Neural crest cell (in vitro differentiated cells): ENCODE data around the gene DDX1. TPM values are rescaled to one million over a fixed set of nuclear protein-coding genes. Genes with fewer than 3 reads are reported as not detected.
"Not testable (repeated sequence)": the region's sequence is repeated elsewhere in the genome, so short reads cannot be mapped to it uniquely, and the experiment has no call there.

Experiments used
- DNase-seq: peaks from one replicate; pipeline ENCODE4 v3.0.0; 2021; ENCODE audit warnings: low read depth, mixed read lengths, low spot score
- H3K27ac Mint-ChIP-seq: one replicate; pipeline ENCODE4 v1.8.0; 2021; ENCODE audit warnings: mild to moderate bottlenecking, mixed read lengths; ENCODE audit not compliant: unreplicated experiment
- H3K27me3 Mint-ChIP-seq: 2 replicates; pipeline ENCODE4 v1.8.0; 2021; ENCODE audit warnings: low read depth, mild to moderate bottlenecking, mixed read lengths
- H3K36me3 Mint-ChIP-seq: 2 replicates; pipeline ENCODE4 v1.8.0; 2021; ENCODE audit warnings: low read depth, mild to moderate bottlenecking, mixed read lengths
- H3K4me1 Mint-ChIP-seq: 2 replicates; pipeline ENCODE4 v1.8.0; 2021; ENCODE audit warnings: mixed read lengths
- H3K4me3 Mint-ChIP-seq: one replicate; pipeline ENCODE4 v1.8.0; 2021; ENCODE audit warnings: mild to moderate bottlenecking, mixed read lengths
- H3K9me3 Mint-ChIP-seq: 2 replicates; pipeline ENCODE4 v1.8.0; 2021; ENCODE audit warnings: mixed read lengths
- total RNA-seq: library from RNA; stranded (reverse); gene quantifications from 2 replicates; pipeline ENCODE4 v1.2.1, GENCODE V29; 2021
- TF ChIP-seq, protein P1 (sequence below): fragments of 200-600 bp; sonication (generic); conservative IDR thresholded peaks from 2 replicates; pipeline ENCODE4 v1.5.0; 2021; ENCODE audit warnings: antibody characterized with exemption, mild to moderate bottlenecking

Gene DDX1
- total RNA-seq, 1 donor from 2014 or later, result 154 TPM

DNA sequence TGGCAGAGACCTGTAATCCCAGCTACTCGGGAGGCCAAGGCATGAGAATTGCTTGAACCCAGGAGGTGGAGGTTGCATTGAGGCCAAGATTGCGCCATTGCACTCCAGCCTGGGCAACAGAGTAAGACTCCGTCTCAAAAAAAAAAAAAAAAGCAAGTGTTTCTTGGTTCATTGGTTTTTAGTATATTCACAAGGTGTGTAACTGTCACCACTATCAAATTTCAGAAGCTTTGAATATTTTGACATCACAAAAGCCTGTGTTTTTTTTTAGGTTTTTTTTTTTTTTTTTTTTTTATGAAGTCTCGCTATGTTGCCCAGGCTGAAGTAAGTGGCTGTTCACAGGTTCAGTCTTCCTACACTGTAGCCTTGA, 16.7 kb downstream of the DDX1 start:
- Mint-ChIP-seq H3K4me1 (no peaks in the 10 kb centered on the region), H3K36me3 (peaks cover 39% of the 10 kb centered on the region)

DNA sequence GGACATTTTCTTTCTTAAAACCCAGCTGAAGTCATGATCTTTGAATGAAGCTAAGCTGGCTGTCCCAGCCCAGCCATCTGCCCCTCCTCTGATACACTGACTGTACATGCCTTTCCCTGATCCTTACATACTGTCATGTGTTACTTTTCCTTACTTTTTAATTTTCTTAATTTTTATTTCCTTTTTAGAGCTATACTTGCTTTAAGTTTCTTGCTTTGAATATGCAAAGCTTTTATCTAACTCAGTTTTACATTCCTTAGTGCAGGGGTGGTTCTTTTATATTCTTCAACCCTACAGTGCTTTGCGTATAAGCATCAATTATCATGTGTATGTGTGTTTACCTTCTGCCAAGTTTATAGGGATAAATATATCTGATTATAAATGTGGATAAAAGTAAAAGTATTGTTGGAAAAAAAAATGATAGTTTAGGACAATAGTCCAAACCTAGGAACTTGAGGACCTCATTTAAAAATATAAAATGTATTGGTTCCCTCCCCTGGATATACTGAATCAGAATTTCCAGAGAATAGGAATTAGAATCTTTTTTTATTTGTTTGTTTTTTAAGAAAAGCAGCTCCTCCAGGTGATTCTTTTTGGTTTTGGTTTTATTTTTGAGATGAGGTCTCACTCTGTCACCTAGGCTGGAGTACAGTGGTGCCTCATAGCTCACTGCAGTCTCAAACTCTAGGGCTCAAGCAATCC, 17.8 kb downstream of the DDX1 start:
- TF ChIP-seq, protein P1, sequence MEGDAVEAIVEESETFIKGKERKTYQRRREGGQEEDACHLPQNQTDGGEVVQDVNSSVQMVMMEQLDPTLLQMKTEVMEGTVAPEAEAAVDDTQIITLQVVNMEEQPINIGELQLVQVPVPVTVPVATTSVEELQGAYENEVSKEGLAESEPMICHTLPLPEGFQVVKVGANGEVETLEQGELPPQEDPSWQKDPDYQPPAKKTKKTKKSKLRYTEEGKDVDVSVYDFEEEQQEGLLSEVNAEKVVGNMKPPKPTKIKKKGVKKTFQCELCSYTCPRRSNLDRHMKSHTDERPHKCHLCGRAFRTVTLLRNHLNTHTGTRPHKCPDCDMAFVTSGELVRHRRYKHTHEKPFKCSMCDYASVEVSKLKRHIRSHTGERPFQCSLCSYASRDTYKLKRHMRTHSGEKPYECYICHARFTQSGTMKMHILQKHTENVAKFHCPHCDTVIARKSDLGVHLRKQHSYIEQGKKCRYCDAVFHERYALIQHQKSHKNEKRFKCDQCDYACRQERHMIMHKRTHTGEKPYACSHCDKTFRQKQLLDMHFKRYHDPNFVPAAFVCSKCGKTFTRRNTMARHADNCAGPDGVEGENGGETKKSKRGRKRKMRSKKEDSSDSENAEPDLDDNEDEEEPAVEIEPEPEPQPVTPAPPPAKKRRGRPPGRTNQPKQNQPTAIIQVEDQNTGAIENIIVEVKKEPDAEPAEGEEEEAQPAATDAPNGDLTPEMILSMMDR, result no peak
- Mint-ChIP-seq H3K27ac (no peak overlapping the region), H3K4me1 (no peaks in the 10 kb centered on the region), H3K9me3 (no peaks in the 10 kb centered on the region), H3K4me3 (no peak overlapping the region), H3K36me3 (peaks cover 46% of the 10 kb centered on the region), H3K27me3 (no peaks in the 10 kb centered on the region)
- no peak for DNase-seq

More for the DNA sequence above, 16.7 kb downstream of the DDX1 start:
- no peak overlapping the region for H3K4me3 Mint-ChIP-seq
- no peak overlapping the region for H3K27ac Mint-ChIP-seq
- H3K27me3 Mint-ChIP-seq, result no peaks in the 10 kb centered on the region
- TF ChIP-seq, protein P1, result no peak
- DNase-seq, result no peak
- no peaks in the 10 kb centered on the region for H3K9me3 Mint-ChIP-seq

DNA sequence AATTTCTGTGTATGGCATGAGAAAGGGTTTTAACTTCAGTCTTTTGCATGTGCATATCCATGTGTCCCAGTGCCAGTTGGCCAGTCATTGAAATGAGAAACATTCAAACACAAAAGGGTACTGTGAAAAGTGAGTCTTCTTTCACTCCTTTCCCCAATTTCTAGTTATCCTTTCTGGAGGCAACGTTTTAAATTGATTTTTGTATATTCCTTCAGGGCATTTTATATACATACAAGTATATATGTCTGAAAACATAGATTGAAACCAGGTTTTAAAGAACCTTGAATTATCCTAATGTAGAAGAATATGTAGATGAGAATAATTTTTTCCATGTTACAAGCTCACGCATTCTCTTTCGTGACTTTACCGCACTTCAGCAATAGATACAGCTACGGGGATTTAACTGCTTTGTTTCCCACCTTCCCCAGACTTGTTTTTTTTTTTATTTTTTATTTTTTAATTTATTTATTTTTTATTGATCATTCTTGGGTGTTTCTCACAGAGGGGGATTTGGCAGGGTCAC, 18.8 kb downstream of the DDX1 start:
- H3K27ac Mint-ChIP-seq, result no peak overlapping the region
- TF ChIP-seq, protein P1, result no peak
- H3K9me3 Mint-ChIP-seq, result no peaks in the 10 kb centered on the region
- H3K36me3 Mint-ChIP-seq, result peaks cover 43% of the 10 kb centered on the region
- no peaks in the 10 kb centered on the region for H3K27me3 Mint-ChIP-seq
- H3K4me1 Mint-ChIP-seq, result no peaks in the 10 kb centered on the region
- DNase-seq, result no peak
- H3K4me3 Mint-ChIP-seq, result no peak overlapping the region

DNA sequence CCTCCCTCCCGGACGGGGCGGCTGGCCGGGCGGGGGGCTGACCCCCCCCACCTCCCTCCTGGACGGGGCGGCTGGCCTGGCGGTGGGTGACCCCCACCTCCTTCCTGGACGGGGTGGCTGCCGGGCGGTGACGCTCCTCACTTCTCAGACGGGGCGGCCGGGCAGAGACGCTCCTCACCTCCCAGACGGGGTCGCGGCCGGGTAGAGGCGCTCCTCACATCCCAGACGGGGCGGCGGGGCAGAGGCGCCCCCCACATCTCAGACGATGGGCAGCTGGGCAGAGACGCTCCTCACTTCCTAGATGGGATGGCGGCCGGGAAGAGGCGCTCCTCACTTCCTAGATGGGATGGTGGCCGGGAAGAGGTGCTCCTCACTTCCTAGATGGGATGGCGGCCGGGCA, 20.4 kb downstream of the DDX1 start:
- H3K36me3 Mint-ChIP-seq, result peaks cover 45% of the 10 kb centered on the region
- not testable (repeated sequence) for H3K4me3 Mint-ChIP-seq, H3K9me3 Mint-ChIP-seq, H3K27me3 Mint-ChIP-seq, H3K27ac Mint-ChIP-seq, DNase-seq, H3K4me1 Mint-ChIP-seq

DNA sequence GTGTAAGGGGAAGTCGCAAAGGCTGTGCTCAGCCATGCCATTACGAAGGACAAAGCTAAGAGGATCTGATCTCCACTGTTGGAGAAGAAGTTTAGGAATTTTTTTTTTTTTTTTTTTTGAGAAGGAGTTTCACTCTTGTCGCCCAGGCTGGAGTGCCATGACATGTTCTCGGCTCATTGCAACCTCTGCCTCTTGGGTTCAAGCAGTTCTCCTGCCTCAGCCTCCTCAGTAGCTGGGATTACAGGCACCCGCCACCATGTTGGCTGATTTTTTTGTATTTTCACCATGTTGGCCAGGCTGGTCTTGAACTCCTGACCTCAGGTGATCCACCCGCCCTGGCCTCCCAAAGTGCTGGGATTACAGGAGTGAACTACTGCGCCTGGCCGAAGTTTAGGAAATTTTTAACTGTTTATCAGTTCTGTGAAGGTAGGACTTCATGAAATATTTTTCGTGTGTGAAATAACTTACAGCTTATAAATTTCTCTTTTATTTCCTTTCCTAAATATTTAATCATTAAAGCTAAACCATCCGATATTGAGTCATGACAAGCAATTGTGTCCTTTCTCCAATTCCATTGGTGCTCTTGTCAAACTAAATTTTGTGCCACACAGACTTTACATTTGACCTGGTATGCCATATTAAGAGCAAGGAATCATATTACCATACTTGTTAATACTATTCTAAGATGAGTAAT, 22.2 kb downstream of the DDX1 start:
- Mint-ChIP-seq H3K4me1 (no peaks in the 10 kb centered on the region), H3K9me3 (no peaks in the 10 kb centered on the region), H3K27ac (no peak overlapping the region), H3K4me3 (no peak overlapping the region), H3K27me3 (no peaks in the 10 kb centered on the region), H3K36me3 (peaks cover 39% of the 10 kb centered on the region)
- TF ChIP-seq, protein P1, result no peak
- DNase-seq, result no peak
